AG10803 (cell line): ENCODE data around the gene SESN2.
A peak's percentile ranks its signal among the peaks of the same experiment; 100 is the strongest.

Experiments
- DNase-seq: peaks from one replicate; pipeline ENCODE4 v3.0.0; 2010; ENCODE audit warnings: low read depth
- H3K4me3 ChIP-seq: 2 replicates; pipeline ENCODE4 v1.5.1; 2011; ENCODE audit warnings: mild to moderate bottlenecking, low read length, control low read depth
- TF ChIP-seq, protein P1 (sequence below): conservative IDR thresholded peaks from 2 replicates; pipeline ENCODE4 v1.5.1; 2011; ENCODE audit warnings: mild to moderate bottlenecking, low read length, control low read depth, inconsistent platforms

The SESN2 gene

DNA sequence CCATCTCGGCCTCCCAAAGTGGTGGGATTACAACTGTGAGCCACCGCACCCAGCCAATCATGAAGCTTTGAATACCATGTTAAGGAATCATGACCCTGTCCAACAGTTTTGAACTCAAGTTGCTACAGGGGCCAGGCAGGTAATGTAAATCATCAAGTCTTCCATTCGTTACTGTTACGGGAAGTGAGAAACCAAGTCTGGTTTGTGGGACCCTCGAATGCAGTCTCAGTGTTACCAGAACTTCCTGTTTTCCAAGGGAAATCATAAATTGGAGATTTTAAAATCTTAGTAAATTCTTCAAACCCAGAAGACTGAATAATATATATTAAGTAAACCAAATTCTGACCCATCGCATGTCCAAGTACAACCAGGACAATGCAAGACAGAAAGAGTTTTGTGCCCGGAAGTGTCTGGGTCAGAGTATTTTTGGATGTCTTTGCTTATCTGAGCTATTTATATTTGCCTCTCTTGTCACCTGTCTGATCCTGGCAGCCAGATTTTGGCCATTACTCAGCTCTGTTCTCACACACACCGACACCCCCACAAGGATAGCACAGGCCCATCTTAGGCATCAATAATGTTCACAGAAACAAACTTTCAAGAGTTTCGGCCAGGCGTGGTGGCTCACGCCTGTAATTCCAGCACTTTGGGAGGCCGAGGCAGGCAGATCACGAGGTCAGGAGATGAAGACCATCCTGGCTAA, 14.6 kb upstream of the SESN2 start:
- no peak for DNase-seq
- TF ChIP-seq, protein P1, sequence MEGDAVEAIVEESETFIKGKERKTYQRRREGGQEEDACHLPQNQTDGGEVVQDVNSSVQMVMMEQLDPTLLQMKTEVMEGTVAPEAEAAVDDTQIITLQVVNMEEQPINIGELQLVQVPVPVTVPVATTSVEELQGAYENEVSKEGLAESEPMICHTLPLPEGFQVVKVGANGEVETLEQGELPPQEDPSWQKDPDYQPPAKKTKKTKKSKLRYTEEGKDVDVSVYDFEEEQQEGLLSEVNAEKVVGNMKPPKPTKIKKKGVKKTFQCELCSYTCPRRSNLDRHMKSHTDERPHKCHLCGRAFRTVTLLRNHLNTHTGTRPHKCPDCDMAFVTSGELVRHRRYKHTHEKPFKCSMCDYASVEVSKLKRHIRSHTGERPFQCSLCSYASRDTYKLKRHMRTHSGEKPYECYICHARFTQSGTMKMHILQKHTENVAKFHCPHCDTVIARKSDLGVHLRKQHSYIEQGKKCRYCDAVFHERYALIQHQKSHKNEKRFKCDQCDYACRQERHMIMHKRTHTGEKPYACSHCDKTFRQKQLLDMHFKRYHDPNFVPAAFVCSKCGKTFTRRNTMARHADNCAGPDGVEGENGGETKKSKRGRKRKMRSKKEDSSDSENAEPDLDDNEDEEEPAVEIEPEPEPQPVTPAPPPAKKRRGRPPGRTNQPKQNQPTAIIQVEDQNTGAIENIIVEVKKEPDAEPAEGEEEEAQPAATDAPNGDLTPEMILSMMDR: no peak
- no peak overlapping the region for H3K4me3 ChIP-seq

DNA sequence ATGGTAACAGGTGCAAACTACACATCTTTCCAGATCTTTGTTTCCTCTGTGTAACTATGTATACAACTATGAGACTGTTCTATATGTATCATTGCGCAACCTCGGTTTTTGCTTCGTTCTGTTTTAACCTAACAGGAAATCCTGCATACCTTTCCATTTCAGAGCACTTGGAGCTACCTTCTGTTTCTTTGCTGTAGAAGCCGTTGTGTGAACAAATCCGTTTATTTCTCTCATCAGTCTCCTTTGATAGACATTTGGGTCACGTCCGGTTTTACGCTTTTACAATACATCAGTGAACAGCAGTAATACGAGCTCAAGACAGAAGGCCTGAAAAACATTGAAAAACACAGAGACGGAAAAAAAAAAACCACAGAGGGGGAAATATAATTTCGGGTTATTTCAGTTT, 12.9 kb upstream of the SESN2 start:
- no peak for DNase-seq
- TF ChIP-seq, protein P1: no peak
- peak overlapping the region; percentile 62 for H3K4me3 ChIP-seq

DNA sequence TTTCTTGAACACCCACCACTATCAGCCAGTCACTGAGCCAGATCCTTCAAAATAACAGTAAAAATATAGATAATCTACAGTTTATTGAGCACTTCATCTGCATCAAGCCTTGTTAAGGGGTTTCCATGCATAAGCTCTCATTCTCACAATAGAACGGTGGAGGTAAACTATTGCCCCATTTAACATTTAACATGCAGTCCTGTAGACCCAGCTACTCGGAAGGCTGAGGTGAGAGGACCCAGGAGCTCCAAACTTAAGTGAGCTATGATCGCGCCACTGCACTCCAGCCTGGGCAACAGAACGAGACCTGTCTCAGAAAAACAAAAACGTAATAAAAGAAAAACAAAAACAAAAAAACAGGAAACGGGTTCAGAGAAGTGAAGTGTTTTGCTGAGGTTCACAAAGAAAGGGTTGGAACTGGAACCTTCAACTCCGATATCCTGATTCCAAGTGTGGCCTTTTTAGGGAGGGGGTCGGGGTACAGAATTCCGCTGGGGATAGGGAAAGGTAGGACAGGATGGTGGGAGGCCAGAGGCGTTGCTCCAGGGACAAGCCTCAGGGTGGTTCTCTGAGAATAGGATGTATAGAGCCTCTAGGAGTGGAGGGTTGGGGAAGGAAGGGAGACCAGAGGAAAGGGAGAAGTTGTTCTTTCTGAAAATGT, 11.6 kb upstream of the SESN2 start:
- TF ChIP-seq, protein P1: no peak
- peak overlapping the region; percentile 53 for H3K4me3 ChIP-seq
- DNase-seq: no peak

DNA sequence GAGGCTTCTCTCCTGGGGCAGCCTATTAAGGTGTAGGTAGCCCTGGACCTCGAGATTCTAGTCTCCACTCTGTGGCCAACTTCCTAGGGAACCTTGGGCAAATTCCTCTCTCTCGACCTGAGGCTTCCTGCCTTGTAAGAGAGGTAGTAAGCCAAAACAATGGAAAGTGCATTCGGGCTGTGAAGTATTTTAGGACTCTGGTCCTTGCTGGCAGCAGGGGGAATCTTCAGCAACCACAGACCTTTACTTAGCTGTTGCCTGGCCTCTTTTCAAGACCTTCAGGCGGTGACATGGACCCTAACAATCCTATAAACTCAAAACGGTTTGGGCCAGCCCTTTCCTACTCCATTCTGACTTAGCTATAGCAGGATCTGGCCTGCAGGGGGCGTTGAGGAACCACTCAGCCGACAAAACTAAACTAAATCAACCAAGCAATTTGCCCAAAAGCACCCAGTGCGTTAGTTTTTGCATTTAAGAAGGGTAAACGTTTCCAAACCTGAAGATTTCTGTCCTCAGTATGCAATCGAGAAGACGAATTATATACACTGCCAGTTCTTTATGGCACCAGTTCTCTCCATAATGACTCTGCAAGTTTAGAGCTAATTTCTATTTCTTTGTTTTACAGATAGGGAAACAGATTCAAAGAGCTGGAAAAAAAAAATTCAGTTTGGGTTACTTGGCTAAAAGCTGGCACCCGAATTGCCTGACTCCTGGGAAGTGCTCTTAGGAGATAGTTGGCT, 10.9 kb upstream of the SESN2 start:
- DNase-seq: peak; percentile 81
- peak overlapping the region; percentile 10 for H3K4me3 ChIP-seq
- TF ChIP-seq, protein P1: peak; percentile 95

DNA sequence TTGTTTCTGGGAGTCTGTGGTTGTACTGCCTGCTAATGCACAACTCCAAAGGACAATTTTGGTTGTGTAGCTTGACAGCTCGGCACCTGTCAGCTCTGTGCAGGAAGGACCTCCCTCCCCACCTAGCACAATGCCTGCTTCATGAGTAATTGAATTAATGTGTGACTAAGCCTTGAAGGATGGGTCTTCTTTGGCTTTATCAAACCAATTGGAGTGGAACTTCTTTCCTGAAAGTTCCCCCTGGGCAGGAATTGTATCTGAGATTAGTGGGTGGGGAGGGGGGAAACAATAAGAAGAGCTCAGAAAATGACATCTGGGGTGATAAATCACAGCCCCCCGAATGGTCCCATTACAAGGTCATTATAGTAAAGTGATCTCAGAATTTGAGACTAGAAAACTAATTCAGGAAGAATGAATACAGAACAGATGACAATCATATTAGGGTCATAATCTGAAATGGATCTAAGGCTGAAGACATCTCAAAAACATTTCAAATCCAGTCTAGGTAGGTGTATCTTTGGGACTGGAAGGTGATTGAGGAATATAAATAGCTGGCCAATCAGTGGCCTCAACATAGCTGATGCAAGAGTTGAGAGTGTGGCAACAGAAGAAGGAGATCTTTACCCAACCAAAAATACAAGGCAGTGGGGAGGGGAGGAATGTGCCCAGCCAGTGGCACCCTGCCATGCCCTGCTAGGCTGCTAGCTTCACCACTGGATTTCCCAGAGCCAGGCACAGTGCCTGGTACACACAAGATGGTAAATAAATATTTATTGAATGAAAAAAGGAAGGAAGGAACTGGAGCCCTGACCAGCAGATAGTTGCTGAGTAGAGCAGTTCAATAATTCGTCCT, 10.1 kb upstream of the SESN2 start:
- peak overlapping the region; percentile 10 for H3K4me3 ChIP-seq
- TF ChIP-seq, protein P1: no peak
- peak; percentile 87 for DNase-seq

DNA sequence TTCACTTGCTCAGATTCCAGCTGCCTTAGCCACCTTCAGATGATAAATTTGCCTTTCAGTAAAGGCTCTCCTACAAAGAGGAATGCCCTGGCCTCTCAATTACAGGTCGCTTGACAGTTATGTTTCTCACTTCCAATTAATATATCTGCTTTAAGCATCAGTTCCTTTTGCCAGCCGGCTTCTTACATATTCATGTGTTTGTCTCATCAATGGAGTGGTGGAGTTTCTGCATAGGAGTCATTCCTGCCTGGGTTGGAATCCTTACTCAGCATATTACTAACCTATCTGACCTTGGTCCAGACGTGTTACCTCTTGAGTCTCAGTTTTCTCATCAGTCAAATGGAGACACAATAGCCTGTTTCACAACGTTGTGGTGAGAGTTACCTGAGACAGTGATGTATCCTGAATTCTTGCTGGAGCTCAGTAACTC, 9.4 kb upstream of the SESN2 start:
- DNase-seq: peak; percentile 27
- no peak overlapping the region for H3K4me3 ChIP-seq
- TF ChIP-seq, protein P1: no peak
